OCI-LY1 (cell line): ENCODE results near the gene FEM1A.
A peak's percentile ranks its signal among the peaks of the same experiment; 100 is the strongest.

ENCODE experiments used
- H2AFZ ChIP-seq: fragments of 200-600 bp; sonication (generic), shearing (Covaris generic); 2 replicates; pipeline ENCODE4 v1.6.0; 2014; ENCODE audit warnings: antibody characterized with exemption, mild to moderate bottlenecking, low read length
- H3F3A ChIP-seq: fragments of 200-600 bp; sonication (generic), shearing (Covaris generic); 2 replicates; pipeline ENCODE4 v1.6.0; 2014; ENCODE audit warnings: mild to moderate bottlenecking, antibody characterized with exemption, low read length, moderate library complexity; ENCODE audit not compliant: insufficient read depth
- H3K27ac ChIP-seq: fragments of 200-600 bp; sonication (generic); 2 replicates; pipeline ENCODE4 v1.5.1; 2014; ENCODE audit warnings: low read length, mixed run types, mild to moderate bottlenecking, low read depth; ENCODE audit not compliant: poor library complexity, severe bottlenecking
- H3K27me3 ChIP-seq: fragments of 200-600 bp; sonication (generic); 2 replicates; pipeline ENCODE4 v1.6.0; 2014; ENCODE audit warnings: antibody characterized with exemption, mild to moderate bottlenecking, low read length, moderate library complexity; ENCODE audit not compliant: insufficient read depth
- H3K36me3 ChIP-seq: fragments of 200-600 bp; sonication (generic); 2 replicates; pipeline ENCODE4 v1.6.1; 2014; ENCODE audit warnings: mild to moderate bottlenecking, antibody characterized with exemption, low read length, moderate library complexity, mixed read lengths; ENCODE audit not compliant: insufficient read depth
- H3K4me1 ChIP-seq: fragments of 200-600 bp; sonication (generic); 2 replicates; pipeline ENCODE4 v1.5.1; 2014; ENCODE audit warnings: mild to moderate bottlenecking, low read length, moderate library complexity; ENCODE audit not compliant: insufficient read depth, severe bottlenecking
- H3K4me2 ChIP-seq: fragments of 200-600 bp; sonication (generic), shearing (Covaris generic); 2 replicates; pipeline ENCODE4 v1.6.1; 2014; ENCODE audit warnings: low read length
- H3K4me3 ChIP-seq: fragments of 200-600 bp; sonication (generic); 2 replicates; pipeline ENCODE4 v1.5.1; 2014; ENCODE audit warnings: low read length, low read depth, mild to moderate bottlenecking, mixed read lengths; ENCODE audit not compliant: poor library complexity, severe bottlenecking
- H3K79me2 ChIP-seq: fragments of 200-600 bp; shearing (Covaris generic); 2 replicates; pipeline ENCODE4 v1.6.1; 2016; ENCODE audit warnings: mixed run types, low read length, mixed read lengths; ENCODE audit not compliant: insufficient read depth
- H3K9ac ChIP-seq: fragments of 200-600 bp; sonication (generic), shearing (Covaris generic); 2 replicates; pipeline ENCODE4 v1.6.1; 2014; ENCODE audit warnings: mild to moderate bottlenecking, low read length, mixed read lengths
- H3K9me2 ChIP-seq: fragments of 200-600 bp; sonication (generic), shearing (Covaris generic); 2 replicates; pipeline ENCODE4 v1.6.1; 2014; ENCODE audit warnings: low read depth, mild to moderate bottlenecking, low read length, mixed read lengths
- H3K9me3 ChIP-seq: fragments of 200-600 bp; shearing (Covaris generic); 2 replicates; pipeline ENCODE4 v1.6.1; 2014; ENCODE audit warnings: low read length, mixed read lengths
- H4K20me1 ChIP-seq: fragments of 200-600 bp; sonication (generic), shearing (Covaris generic); 2 replicates; pipeline ENCODE4 v1.6.0; 2016; ENCODE audit warnings: mild to moderate bottlenecking, low read length; ENCODE audit not compliant: insufficient read depth
- CTCF ChIP-seq: fragments of 200-600 bp; sonication (generic), shearing (Covaris generic); IDR thresholded peaks from 2 replicates; pipeline ENCODE4 v1.5.1; 2017; ENCODE audit warnings: mild to moderate bottlenecking, antibody characterized with exemption, low read length, moderate library complexity, mixed read lengths
- EZH2 ChIP-seq: fragments of 200-600 bp; sonication (generic), shearing (Covaris generic); IDR thresholded peaks from 2 replicates; pipeline ENCODE4 v1.8.0; 2017; ENCODE audit warnings: borderline replicate concordance, mixed run types, mild to moderate bottlenecking, antibody characterized with exemption, low read length, moderate library complexity, mixed read lengths

The FEM1A gene

GRCh38 chr19:4758082-4758481 lies 33.5 kb upstream of the FEM1A start:
- no peaks in the 10 kb centered on the region for H3K9me2 ChIP-seq
- H2AFZ ChIP-seq: no peak overlapping the region
- H3K27me3 ChIP-seq: peaks cover 3% of the 10 kb centered on the region; the same call in 1 of the 2 replicates

GRCh38 chr19:4758659-4759058 lies 32.9 kb upstream of the FEM1A start:
- H4K20me1 ChIP-seq: no peaks in the 10 kb centered on the region
- H3K4me2 ChIP-seq: no peak overlapping the region
- no peaks in the 10 kb centered on the region for H3K36me3 ChIP-seq
- no peak overlapping the region for H3K27ac ChIP-seq
- H3K4me1 ChIP-seq: peaks cover 8% of the 10 kb centered on the region
- no peaks in the 10 kb centered on the region for H3K9me2 ChIP-seq
- H3K4me3 ChIP-seq: no peak overlapping the region
- TF ChIP-seq EZH2 (no peak), CTCF (no peak)
- no peaks in the 10 kb centered on the region for H3K9me3 ChIP-seq
- H3K79me2 ChIP-seq: no peaks in the 10 kb centered on the region
- H3K9ac ChIP-seq: no peak overlapping the region
- H3F3A ChIP-seq: no peaks in the 10 kb centered on the region
- H3K27me3 ChIP-seq: peaks cover 3% of the 10 kb centered on the region; the same call in 1 of the 2 replicates
- no peak overlapping the region for H2AFZ ChIP-seq

More at GRCh38 chr19:4758082-4758481, 33.5 kb upstream of the FEM1A start:
- no peaks in the 10 kb centered on the region for H3K36me3 ChIP-seq
- peaks cover 8% of the 10 kb centered on the region for H3K4me1 ChIP-seq
- no peaks in the 10 kb centered on the region for H3K79me2 ChIP-seq
- no peak overlapping the region for H3K4me2 ChIP-seq
- no peak overlapping the region for H3K4me3 ChIP-seq
- H3K9me3 ChIP-seq: no peaks in the 10 kb centered on the region
- no peaks in the 10 kb centered on the region for H4K20me1 ChIP-seq
- H3F3A ChIP-seq: no peaks in the 10 kb centered on the region
- TF ChIP-seq EZH2: no peak
- TF ChIP-seq CTCF: no peak
- H3K27ac ChIP-seq: no peak overlapping the region
- no peak overlapping the region for H3K9ac ChIP-seq

DNA sequence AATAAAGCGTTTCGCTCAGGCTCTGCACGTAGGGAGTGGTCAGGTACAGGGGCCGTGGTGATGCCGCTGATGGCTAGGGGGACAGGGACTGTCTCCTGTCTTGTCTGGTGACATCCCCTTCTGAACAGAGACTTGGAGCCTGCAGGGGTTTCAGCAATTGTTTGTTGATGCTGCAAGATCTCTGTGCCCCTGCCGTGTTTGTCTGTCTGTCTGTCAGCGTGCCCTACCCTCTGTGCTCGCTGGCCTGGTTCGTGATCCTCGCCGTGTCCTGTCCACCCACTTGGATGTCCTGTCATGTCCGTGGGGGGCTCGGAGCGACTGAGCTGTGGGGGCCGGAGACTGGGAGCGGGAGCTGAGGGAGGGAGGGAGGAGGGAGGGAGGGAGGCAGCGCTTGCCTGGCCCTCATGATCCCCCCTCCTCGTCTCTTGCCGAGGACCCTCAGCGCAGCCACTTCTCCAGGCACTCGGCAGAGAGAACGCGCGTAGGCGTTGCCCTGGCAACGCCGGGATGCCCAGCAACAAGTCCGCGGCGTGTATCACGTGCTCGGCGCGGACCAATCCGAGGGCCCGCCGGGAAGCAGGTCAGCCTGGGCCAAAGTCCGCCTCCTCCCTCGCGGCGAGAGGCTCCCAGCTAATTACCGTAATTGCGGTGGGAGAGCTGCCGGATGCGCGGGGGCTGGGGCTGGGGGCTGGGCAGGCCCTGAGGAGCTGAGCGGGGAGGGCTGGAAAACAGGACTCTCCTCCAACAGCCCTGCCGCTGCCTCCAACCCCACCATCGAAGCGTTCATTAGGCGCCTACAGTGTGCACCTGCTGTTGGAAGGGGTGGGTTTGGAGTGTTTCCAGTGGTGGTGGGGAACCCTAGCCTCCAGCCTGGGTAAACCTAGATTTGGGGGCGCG lies 31.9 kb upstream of the FEM1A start:
- Histone ChIP-seq H3K4me2 (peak overlapping the region; percentile 47; the same call in 1 of the 2 replicates), H3K4me1 (peaks cover 8% of the 10 kb centered on the region), H2AFZ (no peak overlapping the region), H3K9me2 (no peaks in the 10 kb centered on the region), H3K79me2 (no peaks in the 10 kb centered on the region), H3K4me3 (peak overlapping the region; percentile 14), H4K20me1 (no peaks in the 10 kb centered on the region), H3K9ac (no peak overlapping the region), H3K27ac (no peak overlapping the region), H3K27me3 (peaks cover 3% of the 10 kb centered on the region; the same call in 1 of the 2 replicates), H3K36me3 (no peaks in the 10 kb centered on the region), H3K9me3 (no peaks in the 10 kb centered on the region), H3F3A (no peaks in the 10 kb centered on the region)
- TF ChIP-seq CTCF: no peak
- TF ChIP-seq EZH2: no peak
